IPS-15b (cell line): ENCODE measurements around the gene ZNF468.
"Not testable (repeated sequence)": the region's sequence is repeated elsewhere in the genome, so short reads cannot be mapped to it uniquely, and the experiment has no call there.

ENCODE experiments used
- H3K27me3 ChIP-seq: one replicate; pipeline ENCODE4 v1.6.1; 2013; ENCODE audit warnings: low read length; ENCODE audit not compliant: control insufficient read depth, insufficient read depth
- H3K36me3 ChIP-seq: one replicate; pipeline ENCODE4 v1.6.1; 2013; ENCODE audit warnings: low read length; ENCODE audit not compliant: control insufficient read depth, insufficient read depth
- H3K4me1 ChIP-seq: one replicate; pipeline ENCODE4 v1.6.1; 2013; ENCODE audit warnings: mild to moderate bottlenecking, low read length; ENCODE audit not compliant: control insufficient read depth, insufficient read depth
- H3K4me3 ChIP-seq: one replicate; pipeline ENCODE4 v1.5.1; 2013; ENCODE audit warnings: low read depth, low read length
- H3K9ac ChIP-seq: one replicate; pipeline ENCODE4 v1.6.1; 2013; ENCODE audit warnings: low read depth, mild to moderate bottlenecking, low read length
- H3K9me3 ChIP-seq: one replicate; pipeline ENCODE4 v1.6.1; 2013; ENCODE audit warnings: mild to moderate bottlenecking, low read length; ENCODE audit not compliant: control insufficient read depth, insufficient read depth

The ZNF468 gene

DNA sequence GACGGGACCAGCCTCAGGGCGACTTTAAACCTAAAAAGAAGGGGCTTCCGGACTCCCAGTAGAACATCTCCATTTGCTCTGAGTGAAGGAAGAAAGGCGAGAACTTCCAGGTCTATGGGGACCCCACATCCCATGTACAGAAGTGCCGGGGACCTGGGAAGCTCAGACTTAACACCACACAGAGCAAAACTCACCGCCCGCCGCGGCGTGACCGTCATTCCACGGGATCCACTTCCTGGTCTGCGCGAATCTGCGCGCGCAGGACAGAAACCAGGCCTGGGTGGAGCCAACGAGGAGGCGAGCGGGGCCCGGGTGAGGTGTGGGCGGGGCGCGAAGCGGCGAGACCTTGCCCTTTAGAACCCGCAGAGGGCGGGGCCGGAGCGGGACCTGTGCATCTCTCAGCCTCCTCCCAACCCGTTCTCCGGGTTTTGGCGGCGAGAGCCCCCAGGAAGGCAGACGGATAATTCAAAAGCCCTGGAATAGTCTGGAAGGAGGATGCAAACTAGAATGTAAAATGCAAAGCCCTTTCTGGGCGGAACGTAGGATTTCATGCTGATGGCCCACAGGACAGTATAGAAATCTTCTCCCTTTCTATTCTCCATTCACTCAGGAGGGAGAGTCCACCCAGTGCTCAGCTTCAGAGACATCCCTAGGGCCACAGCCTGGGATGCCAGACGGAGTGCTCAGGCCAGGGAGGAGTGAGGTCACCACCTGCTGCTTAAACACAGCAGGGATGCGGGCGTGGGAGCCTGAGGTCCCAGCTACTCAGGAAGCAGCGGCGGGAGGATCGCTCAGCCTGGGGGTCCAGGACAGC is at the start of gene ZNF468:
Gene ZNF468 (minus strand): TSS at position 242 of the 814 bp plus-strand sequence. CDS start 3,347 bp downstream, outside the sequence.
- H3K4me3 ChIP-seq: peak within 1 kb of the TSS; percentile 84
- H3K4me1 ChIP-seq: not testable (repeated sequence)

DNA sequence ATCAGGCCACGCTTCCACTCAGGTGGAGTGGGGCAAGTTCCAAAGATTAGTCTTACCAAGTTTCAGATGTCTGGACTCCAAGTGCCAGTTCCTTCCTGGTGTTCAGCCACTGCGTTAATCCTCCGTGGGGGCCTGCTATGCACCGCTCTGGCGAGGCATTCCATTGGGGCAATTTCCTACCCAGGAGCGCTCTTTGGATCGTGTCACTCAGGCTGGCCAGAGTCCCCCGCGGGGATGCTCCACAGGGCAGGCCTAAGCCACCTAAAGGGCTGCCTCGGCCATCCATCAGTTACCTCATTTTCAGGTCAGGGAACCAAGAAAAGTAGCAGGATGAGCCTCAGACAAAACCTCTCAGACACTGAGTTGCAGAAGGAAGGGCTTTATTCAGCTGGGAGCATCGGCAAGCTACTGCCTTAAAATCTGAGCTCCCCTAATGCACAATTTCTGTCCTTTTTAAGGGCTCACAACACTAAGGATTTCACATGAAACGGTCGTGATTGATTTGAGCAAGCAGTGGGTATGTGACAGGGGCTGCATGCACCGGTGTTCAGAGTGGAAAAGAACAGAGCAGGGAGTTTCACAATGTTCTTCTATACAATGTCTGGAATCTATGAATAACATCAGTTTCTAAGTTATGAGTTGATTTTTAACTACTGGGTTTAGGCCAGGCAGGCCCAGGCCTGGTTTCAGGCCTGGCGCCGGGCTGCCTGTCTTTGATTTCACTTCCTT is 46.8 kb upstream of the ZNF468 start:
- H3K36me3 ChIP-seq, H3K4me3 ChIP-seq, H3K4me1 ChIP-seq, H3K27me3 ChIP-seq, H3K9me3 ChIP-seq, H3K9ac ChIP-seq: not testable (repeated sequence)

More for the DNA sequence above, at the start of gene ZNF468:
- not testable (repeated sequence) for H3K27me3 ChIP-seq, H3K36me3 ChIP-seq, H3K9me3 ChIP-seq
- peak within 1 kb of the TSS; percentile 79 for H3K9ac ChIP-seq

DNA sequence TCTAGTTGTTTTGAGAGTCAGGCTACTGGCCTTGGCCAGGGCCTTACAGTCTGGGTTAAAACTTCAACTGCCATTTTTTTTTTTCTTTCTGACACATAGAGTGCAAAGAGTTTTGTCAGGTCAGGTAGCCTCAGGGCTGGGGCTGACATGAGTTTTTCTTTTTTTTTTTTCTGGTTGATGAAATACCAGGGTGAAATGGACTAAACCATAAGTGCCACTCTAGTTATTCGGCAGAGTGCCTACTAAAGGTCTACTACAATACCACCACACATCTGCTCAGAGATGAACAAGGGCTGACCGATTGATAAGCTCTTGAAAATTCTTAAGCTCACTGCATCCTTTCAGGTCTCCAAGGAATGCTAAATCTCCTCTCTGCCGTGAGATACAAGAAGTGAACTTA is 44.4 kb upstream of the ZNF468 start:
- no peaks in the 10 kb centered on the region for H3K9me3 ChIP-seq
- H3K36me3 ChIP-seq: no peaks in the 10 kb centered on the region
- H3K9ac ChIP-seq: no peak overlapping the region
- H3K4me1 ChIP-seq: peaks cover 3% of the 10 kb centered on the region
- no peaks in the 10 kb centered on the region for H3K27me3 ChIP-seq
- H3K4me3 ChIP-seq: no peak overlapping the region

DNA sequence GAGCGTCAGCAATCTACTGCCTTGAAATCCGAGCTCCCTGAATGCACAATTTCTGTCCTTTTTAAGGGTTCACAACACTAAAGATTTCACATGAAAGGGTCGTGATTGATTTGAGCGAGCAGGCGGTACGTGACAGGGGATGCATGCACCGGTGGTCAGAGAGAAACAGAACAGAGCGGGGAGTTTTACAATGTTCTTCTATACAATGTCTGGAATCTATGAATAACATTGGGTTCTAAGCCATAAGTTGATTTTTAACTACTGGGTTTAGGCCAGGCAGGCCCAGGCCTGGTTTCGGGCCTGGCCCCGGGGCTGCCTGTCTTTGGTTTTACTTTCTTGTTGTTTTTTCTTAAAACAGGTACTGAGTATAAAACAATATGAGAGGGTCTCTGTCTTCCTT is 41.2 kb upstream of the ZNF468 start:
- not testable (repeated sequence) for H3K9me3 ChIP-seq, H3K4me1 ChIP-seq, H3K9ac ChIP-seq, H3K27me3 ChIP-seq, H3K36me3 ChIP-seq
- peak overlapping the region; percentile 69 for H3K4me3 ChIP-seq

DNA sequence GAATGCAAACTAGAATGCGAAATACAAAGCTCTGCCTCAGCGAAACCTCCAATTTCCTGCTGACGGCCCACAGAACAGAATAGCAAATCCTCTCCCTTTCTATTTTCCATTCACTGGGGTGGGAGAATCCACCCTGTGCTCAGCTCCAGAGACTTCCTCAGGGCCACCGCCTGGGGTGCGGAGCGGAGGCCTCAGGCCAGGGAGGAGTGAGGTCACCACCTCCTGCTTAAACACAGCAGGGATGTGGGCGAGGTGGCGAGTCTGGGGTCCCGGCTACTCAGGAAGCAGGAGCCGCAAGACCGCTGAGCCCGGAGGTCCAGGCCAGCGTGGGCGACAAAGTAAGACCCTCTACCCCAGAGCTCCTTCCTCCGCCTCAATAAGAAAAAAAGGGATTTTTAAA is 40.7 kb upstream of the ZNF468 start:
- no peaks in the 10 kb centered on the region for H3K9me3 ChIP-seq
- no peaks in the 10 kb centered on the region for H3K4me1 ChIP-seq
- H3K4me3 ChIP-seq: peak overlapping the region; percentile 69
- no peaks in the 10 kb centered on the region for H3K36me3 ChIP-seq
- no peaks in the 10 kb centered on the region for H3K27me3 ChIP-seq
- peak overlapping the region; percentile 47 for H3K9ac ChIP-seq

DNA sequence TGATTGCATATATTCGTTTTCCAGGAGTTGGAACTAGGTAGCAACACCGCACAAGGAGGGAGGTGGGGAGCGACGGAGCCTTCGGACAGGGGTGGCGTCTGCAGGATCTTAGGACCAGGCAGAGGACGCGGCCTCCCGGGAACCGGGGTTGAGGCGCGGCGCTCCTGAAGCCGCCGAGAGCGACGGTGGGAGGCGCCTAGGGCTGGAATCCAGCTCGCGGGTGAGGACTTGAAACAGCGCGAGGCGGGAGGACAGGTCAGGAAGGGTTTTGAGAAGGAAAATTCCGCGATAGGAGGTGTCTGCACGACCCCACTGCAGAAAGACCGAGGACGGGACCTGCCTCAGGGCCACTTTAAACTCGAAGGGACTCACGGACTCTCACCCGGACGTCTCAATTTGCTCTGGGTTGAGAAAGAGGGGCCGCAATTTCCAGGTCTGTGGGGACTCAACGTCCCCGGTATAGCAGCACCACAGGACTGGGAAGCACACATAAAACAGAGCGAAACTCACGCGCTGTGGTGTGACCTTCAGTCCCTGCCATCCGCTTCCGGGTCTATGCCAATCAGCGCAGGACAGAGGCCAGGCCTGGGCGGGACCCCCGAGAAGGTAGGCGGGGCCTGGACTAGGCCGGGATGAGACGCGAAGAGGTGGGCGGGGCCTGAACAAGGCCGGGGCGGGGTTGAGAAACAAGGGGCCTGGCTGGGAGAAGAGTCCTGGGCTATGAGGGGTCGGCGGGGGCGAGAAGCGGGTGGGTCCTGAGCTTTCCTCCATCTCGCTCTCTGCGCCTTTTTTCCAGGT is 39.9 kb upstream of the ZNF468 start, which contains the start of gene ZNF320:
Gene ZNF320 (minus strand): TSS at position 498 of the 798 bp plus-strand sequence. CDS start 7,380 bp downstream, outside the sequence.
- H3K36me3 ChIP-seq: no peaks in the 10 kb centered on the region
- no peaks in the 10 kb centered on the region for H3K27me3 ChIP-seq
- peak within 1 kb of the TSS; percentile 55 for H3K9ac ChIP-seq
- peak within 1 kb of the TSS; percentile 75 for H3K4me3 ChIP-seq
- H3K9me3 ChIP-seq: no peaks in the 10 kb centered on the region
- H3K4me1 ChIP-seq: no peaks in the 10 kb centered on the region

DNA sequence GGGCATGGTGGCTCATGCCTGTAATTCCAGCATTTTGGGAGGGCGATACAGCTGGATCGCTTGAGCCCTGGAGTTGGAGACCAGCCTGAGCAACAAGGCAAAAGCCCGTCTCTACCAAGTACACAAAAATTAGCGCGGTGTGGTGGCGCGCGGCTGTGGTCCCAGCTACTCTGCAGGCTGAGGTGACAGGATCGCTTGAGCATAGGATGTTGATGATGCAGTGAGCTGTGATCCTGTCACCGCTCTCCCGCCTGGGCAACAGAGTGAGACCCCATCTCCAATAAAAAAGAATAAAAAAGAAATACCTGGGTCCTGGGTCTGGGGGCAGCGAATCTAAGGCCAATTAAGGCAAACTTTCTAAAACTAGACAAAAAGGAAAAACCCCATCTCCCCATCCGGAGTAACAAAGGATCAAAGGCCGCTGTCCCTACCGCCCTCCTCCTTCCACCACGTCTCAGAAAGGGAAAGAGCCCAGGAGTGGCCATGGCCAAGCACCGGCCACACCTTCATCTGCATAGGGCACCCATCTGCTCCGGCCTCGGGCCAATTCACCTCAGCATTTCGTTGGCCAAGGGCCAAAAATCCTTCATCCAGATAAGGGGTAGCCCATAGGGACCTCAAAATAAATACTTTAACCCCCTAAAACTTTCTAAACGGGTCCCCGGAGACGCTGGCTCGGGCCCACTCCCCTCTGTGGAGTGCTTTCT is 39.2 kb upstream of the ZNF468 start:
- H3K9me3 ChIP-seq: no peaks in the 10 kb centered on the region
- peak overlapping the region; percentile 75 for H3K4me3 ChIP-seq
- H3K4me1 ChIP-seq: no peaks in the 10 kb centered on the region
- no peaks in the 10 kb centered on the region for H3K36me3 ChIP-seq
- H3K27me3 ChIP-seq: no peaks in the 10 kb centered on the region
- H3K9ac ChIP-seq: peak overlapping the region; percentile 55

DNA sequence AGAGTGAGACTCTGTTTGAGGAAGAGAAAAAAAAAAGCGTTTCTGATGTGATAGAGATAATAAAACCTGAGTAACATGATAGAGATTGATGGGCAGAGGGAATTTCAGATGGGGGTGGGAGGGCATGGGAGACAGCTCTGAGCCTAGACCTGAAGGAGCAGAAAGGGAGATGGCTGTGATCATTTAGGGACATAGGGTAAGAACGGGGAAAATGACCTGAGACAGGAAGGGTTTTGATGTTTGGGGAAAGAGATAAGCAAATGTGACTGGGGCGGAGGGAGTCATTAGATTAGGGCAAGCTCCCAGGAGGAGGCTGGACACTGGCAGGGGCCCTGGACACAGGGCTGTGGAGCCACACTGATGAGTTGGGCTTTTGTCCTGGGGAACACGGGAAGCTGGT is 33.9 kb upstream of the ZNF468 start:
- no peak overlapping the region for H3K4me3 ChIP-seq
- H3K36me3 ChIP-seq: peaks cover 24% of the 10 kb centered on the region
- no peaks in the 10 kb centered on the region for H3K9me3 ChIP-seq
- no peaks in the 10 kb centered on the region for H3K4me1 ChIP-seq
- H3K27me3 ChIP-seq: no peaks in the 10 kb centered on the region
- H3K9ac ChIP-seq: no peak overlapping the region

DNA sequence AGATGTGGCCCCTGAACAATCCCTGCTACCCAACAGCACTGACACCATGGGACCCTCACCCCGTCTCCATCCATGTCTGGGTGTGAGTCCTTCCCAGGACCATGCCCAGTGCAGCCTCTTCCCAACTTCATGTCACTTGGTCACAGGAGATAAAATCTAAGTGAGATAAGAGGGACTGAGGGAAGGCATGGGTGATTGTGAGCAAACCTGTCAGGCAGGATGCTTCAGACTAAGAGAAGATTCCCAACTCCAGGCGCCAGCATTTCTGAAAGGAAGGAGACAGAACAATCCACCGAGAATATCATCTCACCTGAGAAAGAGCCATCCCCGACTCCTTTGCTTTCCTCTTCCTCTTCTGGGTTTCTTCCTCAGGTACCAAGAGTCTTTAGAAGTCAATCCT is 32.5 kb upstream of the ZNF468 start:
- Histone ChIP-seq H3K9me3 (no peaks in the 10 kb centered on the region), H3K27me3 (no peaks in the 10 kb centered on the region), H3K4me3 (no peak overlapping the region), H3K9ac (no peak overlapping the region), H3K36me3 (peaks cover 26% of the 10 kb centered on the region), H3K4me1 (no peaks in the 10 kb centered on the region)

DNA sequence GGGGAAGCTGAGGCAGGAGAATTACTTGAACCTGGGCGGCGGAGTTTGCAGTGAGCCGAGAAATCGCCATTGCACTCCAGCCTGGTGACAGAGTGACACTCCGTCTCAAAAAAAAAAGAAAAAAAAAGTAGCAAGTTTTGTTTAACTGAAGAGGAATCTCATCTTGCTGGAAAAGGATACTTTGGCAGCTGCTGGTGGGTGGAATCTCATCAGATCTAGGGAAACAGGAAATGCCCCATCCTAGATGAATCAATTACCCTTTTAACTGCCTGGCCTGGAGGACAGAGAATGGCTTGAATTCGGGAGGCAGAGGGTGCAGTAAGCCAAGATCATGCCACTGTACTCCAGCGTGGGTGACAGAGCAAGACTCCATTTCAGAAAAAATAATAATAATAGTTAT is 31.7 kb upstream of the ZNF468 start:
- H3K9me3 ChIP-seq: no peaks in the 10 kb centered on the region
- H3K36me3 ChIP-seq: peaks cover 26% of the 10 kb centered on the region
- H3K27me3 ChIP-seq: no peaks in the 10 kb centered on the region
- no peak overlapping the region for H3K4me3 ChIP-seq
- no peak overlapping the region for H3K9ac ChIP-seq
- no peaks in the 10 kb centered on the region for H3K4me1 ChIP-seq

DNA sequence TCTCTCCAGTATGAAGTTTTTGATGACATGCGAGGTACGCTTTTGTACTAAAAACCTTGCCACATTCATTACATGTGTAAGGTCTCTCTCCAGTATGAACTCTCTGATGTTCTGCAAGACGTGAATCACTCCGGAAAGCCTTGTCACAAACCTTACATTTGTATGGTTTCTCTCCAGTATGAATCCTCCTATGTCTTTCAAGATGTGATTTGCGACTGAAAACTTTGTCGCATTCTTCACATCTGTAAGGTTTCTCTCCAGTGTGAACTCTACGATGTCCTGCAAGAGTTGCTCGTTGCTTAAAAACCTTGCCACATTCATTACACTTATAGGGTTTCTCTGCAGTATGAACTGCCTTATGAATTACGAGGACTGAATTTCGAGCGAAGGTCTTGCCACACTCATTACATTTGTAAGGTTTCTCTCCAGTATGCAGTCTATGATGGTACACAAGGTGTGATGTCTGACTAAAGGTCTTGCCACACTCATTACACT is 23.5 kb upstream of the ZNF468 start:
- Histone ChIP-seq H3K9me3 (no peaks in the 10 kb centered on the region), H3K4me1 (no peaks in the 10 kb centered on the region), H3K27me3 (no peaks in the 10 kb centered on the region), H3K9ac (no peak overlapping the region), H3K36me3 (peaks cover 41% of the 10 kb centered on the region), H3K4me3 (no peak overlapping the region)
